ENCODE results near the gene CAMSAP3. TPM values are rescaled to one million over a fixed set of nuclear protein-coding genes. Genes with fewer than 3 reads are reported as not detected.

CAMSAP3 gene
- total RNA-seq, 1 experiment from 2014 or later: 16.6 TPM

DNA sequence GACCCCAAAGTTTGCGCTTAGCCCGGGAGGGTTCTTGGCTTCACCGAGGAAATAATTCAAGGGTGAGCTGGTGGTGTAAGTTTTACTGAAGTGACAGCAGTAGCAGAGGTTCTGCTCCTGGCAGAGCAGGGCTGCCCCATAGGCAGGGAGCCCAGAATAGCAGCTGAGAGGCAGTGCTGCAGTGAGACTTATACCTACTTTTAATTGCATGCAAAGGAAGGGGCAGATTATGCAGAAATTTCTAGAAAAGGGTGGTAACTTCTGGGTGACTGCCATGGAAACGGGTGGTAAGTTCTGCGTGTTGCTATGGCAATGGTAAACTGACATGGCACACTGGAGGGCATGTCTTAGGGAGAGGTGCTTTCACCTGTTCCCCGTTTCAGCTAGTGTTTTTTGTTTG lies 17.5 kb upstream of the CAMSAP3 start:
- no TSS peak for BruUV-seq (replicated peaks)
- Histone ChIP-seq H3F3A (ENCODE audit: low read length, unreplicated experiment) (no peaks in the 10 kb centered on the region), H4K20me1 (ENCODE audit: low read length) (no peaks in the 10 kb centered on the region), H2AFZ (ENCODE audit: low read length) (no peak overlapping the region), H3K27ac (ENCODE audit: low read length) (no peak overlapping the region), H3K4me1 (ENCODE audit: insufficient read depth, low read length) (no peaks in the 10 kb centered on the region), H3K79me2 (ENCODE audit: low read length) (no peaks in the 10 kb centered on the region), H3K4me3 (ENCODE audit: low read length) (no peak overlapping the region), H3K4me2 (ENCODE audit: low read length) (no peak overlapping the region), H3K36me3 (ENCODE audit: low read depth, low read length) (no peaks in the 10 kb centered on the region), H3K27me3 (ENCODE audit: low read length) (0 out of 2 replicates have a peak, but pooled peaks cover 6% of the 10 kb centered on the region), H3K9me3 (ENCODE audit: low read length) (no peaks in the 10 kb centered on the region), H3K9me2 (replicated peaks; ENCODE audit: low read length) (no peaks in the 10 kb centered on the region), H3K9ac (ENCODE audit: low read length) (no peak overlapping the region)
- CTCF ChIA-PET: no interaction called here
- intact Hi-C loops (cut with micrococcal nuclease): no loop called here
- no peak for TF ChIP-seq EZH2phosphoT487 (IDR thresholded peaks at IDR 0.05; ENCODE audit: borderline replicate concordance, low read length)
- no peak for TF ChIP-seq EZH2 (IDR thresholded peaks at IDR 0.05; ENCODE audit: low read length, unreplicated experiment)
- TF ChIP-seq, protein P1, sequence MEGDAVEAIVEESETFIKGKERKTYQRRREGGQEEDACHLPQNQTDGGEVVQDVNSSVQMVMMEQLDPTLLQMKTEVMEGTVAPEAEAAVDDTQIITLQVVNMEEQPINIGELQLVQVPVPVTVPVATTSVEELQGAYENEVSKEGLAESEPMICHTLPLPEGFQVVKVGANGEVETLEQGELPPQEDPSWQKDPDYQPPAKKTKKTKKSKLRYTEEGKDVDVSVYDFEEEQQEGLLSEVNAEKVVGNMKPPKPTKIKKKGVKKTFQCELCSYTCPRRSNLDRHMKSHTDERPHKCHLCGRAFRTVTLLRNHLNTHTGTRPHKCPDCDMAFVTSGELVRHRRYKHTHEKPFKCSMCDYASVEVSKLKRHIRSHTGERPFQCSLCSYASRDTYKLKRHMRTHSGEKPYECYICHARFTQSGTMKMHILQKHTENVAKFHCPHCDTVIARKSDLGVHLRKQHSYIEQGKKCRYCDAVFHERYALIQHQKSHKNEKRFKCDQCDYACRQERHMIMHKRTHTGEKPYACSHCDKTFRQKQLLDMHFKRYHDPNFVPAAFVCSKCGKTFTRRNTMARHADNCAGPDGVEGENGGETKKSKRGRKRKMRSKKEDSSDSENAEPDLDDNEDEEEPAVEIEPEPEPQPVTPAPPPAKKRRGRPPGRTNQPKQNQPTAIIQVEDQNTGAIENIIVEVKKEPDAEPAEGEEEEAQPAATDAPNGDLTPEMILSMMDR (conservative IDR thresholded peaks at IDR 0.05; ENCODE audit: low read depth, low read length): no peak
- DNase-seq: no peak
- ATAC-seq: no peak; the same call in 1 of the 2 replicates
- POLR2A ChIA-PET (ENCODE audit: unreplicated experiment): no interaction called here

DNA sequence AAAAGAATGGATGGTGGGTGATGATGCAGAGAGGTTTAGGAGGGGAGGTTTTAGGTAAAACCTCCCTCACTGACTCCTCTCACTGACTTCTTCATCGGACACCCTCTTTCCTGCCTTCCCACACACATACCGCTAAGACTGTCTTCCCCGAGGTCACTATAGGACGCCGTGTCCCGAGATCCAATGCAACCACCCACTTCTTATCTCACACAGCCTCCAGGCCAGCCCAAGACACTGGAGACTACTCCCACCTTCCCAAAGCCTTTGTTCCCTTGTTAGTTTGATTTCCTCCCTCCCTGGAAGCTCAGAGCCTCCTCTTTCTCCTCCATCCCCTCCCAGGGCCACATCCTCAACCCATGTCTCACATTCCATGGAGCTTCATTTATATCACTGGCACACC lies 16.5 kb upstream of the CAMSAP3 start:
- H4K20me1 ChIP-seq (ENCODE audit: low read length): no peaks in the 10 kb centered on the region
- no peak for ATAC-seq
- no peaks in the 10 kb centered on the region for H3K9me3 ChIP-seq (ENCODE audit: low read length)
- ChIA-PET CTCF (no interaction called here), POLR2A (ENCODE audit: unreplicated experiment) (no interaction called here)
- no peaks in the 10 kb centered on the region for H3K4me1 ChIP-seq (ENCODE audit: insufficient read depth, low read length)
- no peak overlapping the region for H3K4me3 ChIP-seq (ENCODE audit: low read length)
- no peak overlapping the region for H3K4me2 ChIP-seq (ENCODE audit: low read length)
- no peaks in the 10 kb centered on the region for H3K79me2 ChIP-seq (ENCODE audit: low read length)
- H3K36me3 ChIP-seq (ENCODE audit: low read depth, low read length): no peaks in the 10 kb centered on the region
- H3K27ac ChIP-seq (ENCODE audit: low read length): no peak overlapping the region
- H3F3A ChIP-seq (ENCODE audit: low read length, unreplicated experiment): no peaks in the 10 kb centered on the region
- 0 out of 2 replicates have a peak, but pooled peaks cover 7% of the 10 kb centered on the region for H3K27me3 ChIP-seq (ENCODE audit: low read length)
- H3K9ac ChIP-seq (ENCODE audit: low read length): no peak overlapping the region
- DNase-seq: no peak
- no peak overlapping the region for H2AFZ ChIP-seq (ENCODE audit: low read length)
- TF ChIP-seq EZH2 (IDR thresholded peaks at IDR 0.05; ENCODE audit: low read length, unreplicated experiment) (no peak), EZH2phosphoT487 (IDR thresholded peaks at IDR 0.05; ENCODE audit: borderline replicate concordance, low read length) (no peak)
- TF ChIP-seq, protein P1 (conservative IDR thresholded peaks at IDR 0.05; ENCODE audit: low read depth, low read length): no peak
- H3K9me2 ChIP-seq (replicated peaks; ENCODE audit: low read length): no peaks in the 10 kb centered on the region
- BruUV-seq (replicated peaks): no TSS peak
- intact Hi-C loops (cut with micrococcal nuclease): no loop called here

DNA sequence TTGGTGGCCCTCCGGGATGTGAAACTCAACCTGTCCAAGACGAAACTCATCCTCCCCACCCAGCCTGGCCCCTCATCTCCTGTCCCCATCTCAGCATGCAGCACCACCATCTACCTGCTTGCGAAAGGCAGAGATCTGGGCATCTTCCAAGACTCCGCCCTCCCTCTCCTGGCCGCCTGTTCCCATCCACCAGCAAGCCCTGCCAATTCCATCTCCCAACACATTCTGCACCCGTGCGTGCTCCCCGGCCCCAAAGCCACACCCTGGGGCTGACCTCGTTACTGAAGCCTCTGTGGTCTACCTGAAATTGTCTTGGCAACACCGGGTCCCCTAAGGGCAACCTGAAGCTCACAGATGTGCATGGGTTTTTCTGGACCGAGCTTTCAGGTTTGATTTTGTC lies 13.2 kb upstream of the CAMSAP3 start:
- intact Hi-C loops (cut with micrococcal nuclease): no loop called here
- no peak for TF ChIP-seq EZH2phosphoT487 (IDR thresholded peaks at IDR 0.05; ENCODE audit: borderline replicate concordance, low read length)
- TF ChIP-seq, protein P1 (conservative IDR thresholded peaks at IDR 0.05; ENCODE audit: low read depth, low read length): no peak
- TF ChIP-seq EZH2 (IDR thresholded peaks at IDR 0.05; ENCODE audit: low read length, unreplicated experiment): no peak
- Histone ChIP-seq H4K20me1 (ENCODE audit: low read length) (no peaks in the 10 kb centered on the region), H3K79me2 (ENCODE audit: low read length) (no peaks in the 10 kb centered on the region), H3K9ac (ENCODE audit: low read length) (no peak overlapping the region), H3K27me3 (ENCODE audit: low read length) (0 out of 2 replicates have a peak, but pooled peaks cover 7% of the 10 kb centered on the region), H3K4me3 (ENCODE audit: low read length) (no peak overlapping the region), H2AFZ (ENCODE audit: low read length) (no peak overlapping the region), H3F3A (ENCODE audit: low read length, unreplicated experiment) (no peaks in the 10 kb centered on the region), H3K4me1 (ENCODE audit: insufficient read depth, low read length) (no peaks in the 10 kb centered on the region), H3K9me2 (replicated peaks; ENCODE audit: low read length) (no peaks in the 10 kb centered on the region), H3K36me3 (ENCODE audit: low read depth, low read length) (no peaks in the 10 kb centered on the region), H3K27ac (ENCODE audit: low read length) (no peak overlapping the region), H3K4me2 (ENCODE audit: low read length) (no peak overlapping the region), H3K9me3 (ENCODE audit: low read length) (no peaks in the 10 kb centered on the region)
- POLR2A ChIA-PET (ENCODE audit: unreplicated experiment): interaction anchor here (0.5 kb wide), 1 partner anchor 89 kb away, joined by 3 read pairs; no protein-coding TSS in a partner anchor
- ATAC-seq (no peak), DNase-seq (no peak)
- CTCF ChIA-PET: interaction anchor here (0.7 kb wide), 1 partner anchor 13 kb away, joined by 5 read pairs; no protein-coding TSS in a partner anchor
- BruUV-seq (replicated peaks): no TSS peak
